ENCODE data around the gene CYP4Z1. TPM values are rescaled to one million over a fixed set of nuclear protein-coding genes. Genes with fewer than 3 reads are reported as not detected.

The CYP4Z1 gene
- total and polyA plus RNA-seq, 9 of the 15 experiments (the other 6 are each of a cell fraction or from before 2014, with no cell fraction given) = not detected

GRCh38 chr1:47031585-47031984 is 35.4 kb upstream of the CYP4Z1 start:
- POLR2A ChIA-PET = interaction anchor here (1.2 kb wide), 1 partner anchor 8 kb away, joined by 3 read pairs; the partner anchor contains the start of gene CYP4X1
- H4K20me1 ChIP-seq (replicated peaks; ENCODE audit: control insufficient read depth, insufficient read depth, low read length) = no peaks in the 10 kb centered on the region
- H3K79me2 ChIP-seq (ENCODE audit: control insufficient read depth, insufficient read depth, low read length) = no peaks in the 10 kb centered on the region
- CTCF ChIA-PET (ENCODE audit: low intra/inter-chr PET ratio) = no interaction called here
- H3K4me2 ChIP-seq (ENCODE audit: insufficient read depth, low read length) = no peak overlapping the region
- DNase-seq (ENCODE audit: extremely low read depth in 1 of 4, low spot score in 3 of 4) (no peak), ATAC-seq (no peak), FAIRE-seq (no peak)
- H3K9ac ChIP-seq (ENCODE audit: insufficient read depth in 1 of 2, low read depth in 2 of 2, low read length in 2 of 2) = no peak overlapping the region
- BruUV-seq (replicated peaks) = no TSS peak
- H3K27me3 ChIP-seq (ENCODE audit: control insufficient read depth in 2 of 2, insufficient read depth in 2 of 2, low read length in 2 of 2) = peaks cover 0 to 9% of the 10 kb centered on the region in 2 experiments; a peak in 2 of 5 replicates
- in situ Hi-C loops (cut with MboI) (no loop called here), intact Hi-C loops (cut with micrococcal nuclease) (no loop called here)
- H3K27ac ChIP-seq (ENCODE audit: extremely low read depth, low read depth, low read length) = no peak overlapping the region
- no peaks in the 10 kb centered on the region for H3K9me3 ChIP-seq (replicated peaks; ENCODE audit: control insufficient read depth, insufficient read depth, low read depth, low read length)
- 0% methylated on average over 3 of the region's 3 CpGs for WGBS (ENCODE audit: insufficient coverage, low coverage, missing lambda C conversion rate)
- H3K4me1 ChIP-seq (replicated peaks in 1 of 2; ENCODE audit: control insufficient read depth in 2 of 2, insufficient read depth in 2 of 2, low read length in 2 of 2) = no peaks in the 10 kb centered on the region
- TF ChIP-seq CLOCK (CRISPR knock-in tag; IDR thresholded peaks at IDR 0.05; ENCODE audit: borderline replicate concordance) = no peak
- no peak for TF ChIP-seq FOXJ2 (tag; IDR thresholded peaks at IDR 0.05)
- no peak for TF ChIP-seq TEAD4 (IDR thresholded peaks at IDR 0.05; ENCODE audit: low read length)
- TF ChIP-seq TEAD4 (CRISPR knock-in tag; IDR thresholded peaks at IDR 0.05; ENCODE audit: borderline replicate concordance) = no peak
- no peak for TF ChIP-seq RBM14 (IDR thresholded peaks at IDR 0.05; ENCODE audit: borderline replicate concordance, insufficient read depth, low read depth, low read length)
- no peak for TF ChIP-seq HMG20A (CRISPR knock-in tag; conservative IDR thresholded peaks at IDR 0.05)
- no peak for TF ChIP-seq EWSR1 (IDR thresholded peaks at IDR 0.05; ENCODE audit: borderline replicate concordance, low read depth, partially characterized antibody)
- TF ChIP-seq HDGF (IDR thresholded peaks at IDR 0.05) = no peak
- TF ChIP-seq GATAD2A (IDR thresholded peaks at IDR 0.05) = no peak
- TF ChIP-seq KDM1A (IDR thresholded peaks at IDR 0.05) = no peak
- no peak for TF ChIP-seq COPS2 (conservative IDR thresholded peaks at IDR 0.05)
- TF ChIP-seq NFIX (CRISPR knock-in tag; IDR thresholded peaks at IDR 0.05; ENCODE audit: low read depth) = no peak
- H3K4me3 ChIP-seq = no peak overlapping the region
- no peaks in the 10 kb centered on the region for H3K9me1 ChIP-seq (ENCODE audit: control insufficient read depth, insufficient read depth, low read length)
- no peak overlapping the region for H2AFZ ChIP-seq (ENCODE audit: low read depth, low read length)
- no peaks in the 10 kb centered on the region for H3K36me3 ChIP-seq (ENCODE audit: control insufficient read depth, insufficient read depth, low read length)
